Ishikawa (cell line): ENCODE data around the gene PLCB3.

Experiments used
- CEBPB ChIP-seq: IDR thresholded peaks from 2 replicates; pipeline ENCODE4 v1.6.1; 2012
- CREB1 ChIP-seq: IDR thresholded peaks from 2 replicates; pipeline ENCODE4 v1.6.1; 2012; ENCODE audit warnings: low read depth
- EGR1 ChIP-seq: IDR thresholded peaks from 2 replicates; pipeline ENCODE4 v1.6.1; 2012
- EP300 ChIP-seq: IDR thresholded peaks from 2 replicates; pipeline ENCODE4 v1.6.1; 2012; ENCODE audit warnings: borderline replicate concordance
- FOXM1 ChIP-seq: IDR thresholded peaks from 2 replicates; pipeline ENCODE4 v1.6.1; 2012; ENCODE audit warnings: low read depth, borderline replicate concordance
- NFIC ChIP-seq: IDR thresholded peaks from 2 replicates; pipeline ENCODE4 v1.6.1; 2012
- RAD21 ChIP-seq: IDR thresholded peaks from 2 replicates; pipeline ENCODE4 v1.6.1; 2012; ENCODE audit warnings: low read depth
- TAF1 ChIP-seq: IDR thresholded peaks from 2 replicates; pipeline ENCODE4 v1.6.1; 2012; ENCODE audit warnings: low read depth, mild to moderate bottlenecking
- TCF12 ChIP-seq: IDR thresholded peaks from 2 replicates; pipeline ENCODE4 v1.6.1; 2012; ENCODE audit warnings: low read depth
- TEAD4 ChIP-seq: IDR thresholded peaks from 2 replicates; pipeline ENCODE4 v1.6.1; 2012
- YY1 ChIP-seq: IDR thresholded peaks from 2 replicates; pipeline ENCODE4 v1.6.1; 2012; ENCODE audit warnings: low read depth
- ZBTB7A ChIP-seq: IDR thresholded peaks from 2 replicates; pipeline ENCODE4 v1.6.1; 2012; ENCODE audit warnings: low read depth
- TF ChIP-seq, protein P1 (sequence below): IDR thresholded peaks from 2 replicates; pipeline ENCODE4 v1.6.1; 2012; ENCODE audit warnings: low read depth, mild to moderate bottlenecking
- TF ChIP-seq, protein P2 (sequence below): IDR thresholded peaks from 2 replicates; pipeline ENCODE4 v1.6.1; 2012
- TF ChIP-seq, protein P3 (sequence below): IDR thresholded peaks from 2 replicates; pipeline ENCODE4 v1.6.1; 2012

PLCB3 gene

DNA sequence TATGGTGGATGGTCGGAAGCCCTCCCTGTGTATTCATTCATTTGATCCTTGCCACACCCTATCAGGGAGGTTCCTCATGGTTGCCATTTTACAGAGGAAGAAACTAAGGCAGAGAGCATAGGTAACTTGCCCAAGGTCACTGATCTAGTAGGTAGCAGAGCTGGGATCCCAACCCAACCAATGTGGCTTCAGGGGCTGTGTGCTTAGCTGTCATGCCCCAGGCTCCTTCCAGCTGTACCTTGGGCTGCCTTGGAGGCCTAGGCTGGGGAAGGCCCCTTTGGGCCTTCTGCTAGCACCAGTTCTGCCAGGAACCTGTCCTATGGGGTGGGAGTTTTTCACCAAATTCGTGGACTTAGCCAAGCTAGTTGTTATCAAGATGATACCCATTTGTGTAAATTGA is 24.5 kb downstream of the PLCB3 start:
- TF ChIP-seq EGR1 (no peak), TAF1 (no peak), TCF12 (no peak), ZBTB7A (no peak), NFIC (no peak), YY1 (no peak), CREB1 (no peak), TEAD4 (no peak), CEBPB (no peak), RAD21 (no peak), EP300 (no peak)
- TF ChIP-seq, protein P1, sequence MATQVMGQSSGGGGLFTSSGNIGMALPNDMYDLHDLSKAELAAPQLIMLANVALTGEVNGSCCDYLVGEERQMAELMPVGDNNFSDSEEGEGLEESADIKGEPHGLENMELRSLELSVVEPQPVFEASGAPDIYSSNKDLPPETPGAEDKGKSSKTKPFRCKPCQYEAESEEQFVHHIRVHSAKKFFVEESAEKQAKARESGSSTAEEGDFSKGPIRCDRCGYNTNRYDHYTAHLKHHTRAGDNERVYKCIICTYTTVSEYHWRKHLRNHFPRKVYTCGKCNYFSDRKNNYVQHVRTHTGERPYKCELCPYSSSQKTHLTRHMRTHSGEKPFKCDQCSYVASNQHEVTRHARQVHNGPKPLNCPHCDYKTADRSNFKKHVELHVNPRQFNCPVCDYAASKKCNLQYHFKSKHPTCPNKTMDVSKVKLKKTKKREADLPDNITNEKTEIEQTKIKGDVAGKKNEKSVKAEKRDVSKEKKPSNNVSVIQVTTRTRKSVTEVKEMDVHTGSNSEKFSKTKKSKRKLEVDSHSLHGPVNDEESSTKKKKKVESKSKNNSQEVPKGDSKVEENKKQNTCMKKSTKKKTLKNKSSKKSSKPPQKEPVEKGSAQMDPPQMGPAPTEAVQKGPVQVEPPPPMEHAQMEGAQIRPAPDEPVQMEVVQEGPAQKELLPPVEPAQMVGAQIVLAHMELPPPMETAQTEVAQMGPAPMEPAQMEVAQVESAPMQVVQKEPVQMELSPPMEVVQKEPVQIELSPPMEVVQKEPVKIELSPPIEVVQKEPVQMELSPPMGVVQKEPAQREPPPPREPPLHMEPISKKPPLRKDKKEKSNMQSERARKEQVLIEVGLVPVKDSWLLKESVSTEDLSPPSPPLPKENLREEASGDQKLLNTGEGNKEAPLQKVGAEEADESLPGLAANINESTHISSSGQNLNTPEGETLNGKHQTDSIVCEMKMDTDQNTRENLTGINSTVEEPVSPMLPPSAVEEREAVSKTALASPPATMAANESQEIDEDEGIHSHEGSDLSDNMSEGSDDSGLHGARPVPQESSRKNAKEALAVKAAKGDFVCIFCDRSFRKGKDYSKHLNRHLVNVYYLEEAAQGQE: no peak
- TF ChIP-seq, protein P2, sequence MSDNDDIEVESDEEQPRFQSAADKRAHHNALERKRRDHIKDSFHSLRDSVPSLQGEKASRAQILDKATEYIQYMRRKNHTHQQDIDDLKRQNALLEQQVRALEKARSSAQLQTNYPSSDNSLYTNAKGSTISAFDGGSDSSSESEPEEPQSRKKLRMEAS: no peak
- TF ChIP-seq, protein P3, sequence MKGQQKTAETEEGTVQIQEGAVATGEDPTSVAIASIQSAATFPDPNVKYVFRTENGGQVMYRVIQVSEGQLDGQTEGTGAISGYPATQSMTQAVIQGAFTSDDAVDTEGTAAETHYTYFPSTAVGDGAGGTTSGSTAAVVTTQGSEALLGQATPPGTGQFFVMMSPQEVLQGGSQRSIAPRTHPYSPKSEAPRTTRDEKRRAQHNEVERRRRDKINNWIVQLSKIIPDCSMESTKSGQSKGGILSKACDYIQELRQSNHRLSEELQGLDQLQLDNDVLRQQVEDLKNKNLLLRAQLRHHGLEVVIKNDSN: no peak

DNA sequence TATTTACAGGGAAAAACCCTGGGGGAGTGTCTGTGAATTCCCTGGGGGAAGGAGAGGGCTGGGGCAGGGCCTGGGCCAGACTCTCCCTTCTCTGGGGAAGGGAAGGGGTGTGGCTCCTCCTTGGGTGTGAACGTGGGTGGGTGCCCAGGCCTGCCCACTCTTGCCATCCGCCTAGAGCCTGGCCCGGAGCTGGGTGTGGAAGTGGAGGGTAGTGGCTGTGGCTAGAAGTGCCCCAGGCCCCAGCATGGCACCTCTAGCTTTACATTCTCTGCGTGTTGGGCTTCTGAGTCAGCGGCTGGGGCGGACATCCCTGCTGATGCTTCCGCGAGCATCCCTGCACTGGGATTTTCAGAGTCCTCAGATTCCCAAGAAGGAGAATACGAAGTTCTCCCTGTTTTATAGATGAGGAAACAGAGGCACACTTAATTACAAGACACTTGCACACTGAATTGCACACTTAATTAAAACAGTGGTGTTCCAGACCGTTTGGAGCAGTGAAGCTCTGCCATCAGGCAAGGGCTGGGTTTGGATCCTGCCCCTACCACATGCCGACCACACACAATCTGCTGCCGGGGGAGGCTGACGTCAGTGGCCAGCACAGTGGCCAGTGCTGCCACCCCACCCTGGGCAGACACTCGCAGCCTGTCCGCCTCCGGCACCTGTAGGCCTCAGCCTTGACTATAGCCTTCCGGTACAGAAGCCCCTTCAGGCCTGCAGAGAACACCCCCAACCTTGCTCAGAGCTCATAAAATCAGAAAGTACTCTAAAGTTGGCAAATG is 25.5 kb downstream of the PLCB3 start:
- TF ChIP-seq, protein P1: no peak
- no peak for TF ChIP-seq TCF12
- TF ChIP-seq CEBPB: no peak
- TF ChIP-seq EP300: no peak
- no peak for TF ChIP-seq TAF1
- no peak for TF ChIP-seq NFIC

DNA sequence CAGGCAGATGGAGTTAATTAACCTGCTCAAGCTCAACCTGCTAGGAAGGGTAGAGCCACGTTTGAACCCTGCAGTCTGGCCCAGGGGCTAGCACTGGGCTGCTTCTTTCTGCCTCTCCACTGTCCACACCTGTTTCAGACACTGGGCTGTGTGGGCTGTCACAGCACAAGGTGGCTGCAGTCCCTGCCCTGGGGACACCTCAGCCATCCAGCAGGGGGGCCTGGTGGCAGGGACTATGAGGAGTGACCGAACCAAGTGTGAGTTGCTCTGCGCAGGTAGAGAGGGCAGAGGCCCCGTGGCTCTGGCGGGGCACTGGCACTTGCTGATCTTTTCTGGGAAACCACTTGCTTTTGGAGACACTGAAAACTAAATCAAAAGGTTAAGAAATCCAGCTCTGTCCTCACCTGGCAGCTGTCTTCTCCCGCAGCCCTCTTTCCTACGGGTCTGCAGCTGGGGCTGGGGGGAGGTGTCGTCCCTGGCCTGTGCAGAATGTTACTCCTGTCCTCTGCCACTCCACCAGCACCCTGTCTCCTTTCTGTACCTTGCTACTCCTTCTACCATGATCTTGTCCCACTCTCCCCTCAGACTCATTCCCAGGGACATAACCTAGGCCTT is 27.4 kb downstream of the PLCB3 start:
- no peak for TF ChIP-seq TCF12
- no peak for TF ChIP-seq CREB1

DNA sequence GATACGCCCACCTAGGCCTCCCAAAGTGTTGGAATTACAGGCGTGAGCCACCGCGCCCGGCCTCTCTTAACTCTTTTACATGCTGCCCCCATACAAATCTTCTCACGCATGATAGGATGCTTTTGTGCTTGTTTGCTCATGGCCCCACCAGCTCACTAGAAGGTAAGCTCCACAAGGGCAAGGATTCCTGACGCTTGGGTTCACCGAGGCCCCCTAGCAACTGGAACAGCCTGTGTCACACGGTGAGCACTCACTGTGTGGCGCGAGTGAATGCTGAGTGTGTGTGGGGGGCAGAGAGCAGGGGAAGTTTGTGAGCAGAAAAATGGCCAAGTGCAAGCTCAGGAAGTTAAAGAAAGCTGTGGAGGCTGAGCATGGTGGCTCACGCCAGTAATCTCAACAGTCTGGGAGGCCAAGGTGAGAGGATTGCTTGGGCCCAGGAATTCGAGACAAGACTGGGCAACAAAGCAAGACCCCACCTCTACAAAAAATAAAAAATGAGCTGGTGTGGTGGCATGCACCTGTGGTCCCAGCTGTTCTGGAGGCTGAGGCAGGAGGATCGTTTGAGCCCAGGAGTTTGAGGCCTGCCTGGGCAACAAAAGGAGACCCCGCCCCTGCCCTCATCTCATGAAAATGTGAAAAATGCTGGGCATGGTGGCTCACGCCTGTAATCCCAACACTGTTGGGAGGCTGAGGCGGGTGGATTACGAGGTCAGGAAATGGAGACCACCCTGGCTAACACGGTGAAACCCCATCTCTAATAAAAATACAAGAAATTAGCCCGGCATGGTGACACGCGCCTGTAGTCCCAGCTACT is 30.8 kb downstream of the PLCB3 start:
- no peak for TF ChIP-seq EGR1
- TF ChIP-seq, protein P3: no peak

DNA sequence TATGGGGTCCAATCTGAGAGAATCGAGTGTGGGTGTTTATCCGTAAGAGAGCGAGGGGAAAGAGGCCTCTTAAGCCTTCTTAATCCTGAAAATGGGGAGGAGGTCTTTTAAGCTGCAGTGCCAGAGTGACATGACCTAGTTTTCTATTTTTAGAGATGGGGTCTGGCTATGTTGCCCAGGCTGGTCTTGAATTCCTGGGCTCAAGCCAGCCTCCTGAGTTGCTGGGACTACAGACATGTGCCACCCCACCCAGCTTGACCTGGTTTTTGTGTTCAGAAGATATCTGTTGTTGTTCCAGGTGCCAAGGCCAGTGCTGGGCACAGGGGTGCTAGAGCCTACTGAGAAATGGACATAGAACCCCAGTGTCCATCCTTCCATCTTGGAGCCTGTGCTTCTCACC is 31.8 kb downstream of the PLCB3 start:
- TF ChIP-seq CEBPB (no peak), YY1 (no peak), RAD21 (no peak), TEAD4 (no peak), NFIC (no peak), TCF12 (no peak), EP300 (no peak), TAF1 (no peak), EGR1 (no peak), CREB1 (no peak), FOXM1 (no peak), ZBTB7A (no peak)
- TF ChIP-seq, protein P1: no peak
- TF ChIP-seq, protein P2: no peak
- TF ChIP-seq, protein P3: no peak
